CD4-positive, alpha-beta T cell treated with Interleukin-12 subunit alpha and Interleukin-12 subunit beta, for 1 hour (primary cell): ENCODE measurements around the gene DNAH14.
"Not testable (repeated sequence)": the region's sequence is repeated elsewhere in the genome, so short reads cannot be mapped to it uniquely, and the experiment has no call there.

Experiments used
- DNase-seq: peaks from one replicate; pipeline ENCODE4 v3.0.0-alpha.2; 2020

DNAH14 gene

GRCh38 chr1:225004396-225004795, 74.9 kb downstream of the DNAH14 start:
- no peak for DNase-seq

- DNase-seq, result not testable (repeated sequence)
These were observed 76.9 kb downstream of the DNAH14 start for GRCh38 chr1:225006352-225006751.

- DNase-seq, result not testable (repeated sequence)
These were observed 78.6 kb downstream of the DNAH14 start for GRCh38 chr1:225008050-225008449.

- DNase-seq, result no peak
These were observed 91.6 kb downstream of the DNAH14 start for GRCh38 chr1:225021037-225021436.

DNA sequence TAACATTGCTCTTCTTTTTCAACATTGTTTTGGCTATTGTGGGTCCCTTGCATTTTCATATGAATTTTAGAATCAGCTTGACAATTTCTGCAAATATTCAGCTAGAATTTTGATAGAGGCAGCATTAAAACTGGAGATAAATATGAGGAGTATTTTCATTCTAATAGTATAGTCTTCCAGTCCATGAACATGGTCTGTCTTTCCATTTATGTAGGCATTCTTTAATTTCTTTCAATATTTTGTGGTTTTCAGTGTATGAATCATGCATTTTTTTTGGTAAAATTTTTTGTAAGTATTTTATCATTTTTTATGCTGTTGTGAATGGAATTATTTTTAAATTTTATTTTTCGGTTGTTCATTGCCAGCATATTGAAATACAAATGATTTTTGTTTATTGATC, 97.2 kb downstream of the DNAH14 start:
- DNase-seq, result no peak

- DNase-seq, result not testable (repeated sequence)
These were observed 107.0 kb downstream of the DNAH14 start for GRCh38 chr1:225036441-225036840.

GRCh38 chr1:225042263-225042662, 112.8 kb downstream of the DNAH14 start:
- DNase-seq, result no peak

DNA sequence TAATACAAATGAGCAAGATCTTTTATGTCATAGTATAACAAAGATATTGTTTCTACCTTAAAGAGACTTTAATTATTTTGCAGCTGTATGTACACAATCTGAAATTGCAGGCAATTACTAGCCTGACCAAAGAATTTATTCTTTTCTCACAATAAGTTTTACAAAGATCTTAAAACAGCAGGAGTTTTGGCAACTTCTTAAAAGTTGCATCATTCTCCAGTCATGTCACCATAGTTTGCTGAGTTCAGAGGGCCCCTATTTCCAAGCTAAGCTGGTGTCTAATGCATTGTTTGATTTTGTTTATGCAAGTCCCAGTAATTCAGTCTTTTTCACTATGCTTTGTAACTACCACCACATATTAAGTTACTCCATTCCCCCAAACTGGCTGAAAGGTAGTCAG, 114.8 kb downstream of the DNAH14 start:
- DNase-seq, result no peak

- DNase-seq, result no peak
These were observed 120.1 kb downstream of the DNAH14 start for GRCh38 chr1:225049594-225049993.

DNA sequence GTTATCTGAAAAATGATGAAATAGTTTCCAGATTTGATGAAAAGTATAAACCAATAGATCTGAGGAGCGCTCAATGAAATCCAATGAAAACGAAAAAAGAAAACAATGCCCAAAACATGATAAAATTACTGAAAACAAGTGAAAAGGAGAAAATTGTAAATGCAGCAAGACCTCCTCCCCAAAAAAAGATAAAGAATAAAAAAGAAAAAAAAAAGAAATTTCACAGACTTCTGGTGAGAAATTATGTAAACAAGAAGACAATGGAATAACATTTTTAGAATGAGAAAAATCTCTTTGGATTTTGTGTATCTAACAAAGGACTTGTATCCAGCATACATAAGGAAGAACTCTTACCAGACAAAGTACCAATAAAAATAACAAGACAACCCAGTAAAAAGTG, 134.2 kb downstream of the DNAH14 start:
- DNase-seq, result no peak

- no peak for DNase-seq
These were observed 141.5 kb downstream of the DNAH14 start for GRCh38 chr1:225070972-225071371.

DNA sequence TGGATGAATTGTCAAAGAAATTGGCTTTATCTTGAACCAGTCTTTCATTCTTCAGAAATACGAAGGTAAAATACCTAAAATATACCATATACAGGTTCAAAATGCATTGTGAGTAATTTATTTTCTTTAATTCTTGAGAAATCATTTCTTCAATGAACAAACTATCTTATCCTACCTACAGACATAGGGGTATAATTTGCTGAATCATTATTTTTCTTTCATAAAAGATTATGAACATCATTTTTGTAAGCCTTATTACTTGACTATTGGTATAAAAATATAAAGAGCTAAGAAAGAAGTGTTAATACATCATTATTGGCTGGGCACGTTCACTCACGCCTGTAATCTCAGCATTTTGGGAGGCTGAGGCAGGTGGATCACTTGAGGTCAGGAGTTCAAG, 167.7 kb downstream of the DNAH14 start:
- DNase-seq, result no peak

GRCh38 chr1:225111000-225111399, 181.5 kb downstream of the DNAH14 start:
- no peak for DNase-seq

DNA sequence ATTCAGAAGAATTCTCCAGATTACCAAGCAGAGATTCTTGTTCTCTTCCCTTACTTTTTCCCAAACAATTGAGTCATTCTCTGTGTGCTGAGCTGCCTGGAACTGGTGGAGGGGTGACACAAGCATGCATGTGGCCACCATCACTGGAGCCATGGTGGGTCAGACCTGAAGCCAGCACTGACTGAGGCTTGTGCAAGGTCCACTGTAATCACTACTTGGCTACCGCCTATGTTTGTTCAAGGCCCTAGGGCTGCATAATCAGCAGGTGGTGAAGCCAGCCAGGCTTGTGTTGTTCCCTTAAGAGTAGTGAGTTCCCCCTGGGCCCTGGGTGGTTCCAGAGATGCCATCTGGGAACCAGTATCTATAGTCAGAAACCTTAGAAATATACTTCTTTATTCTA, 183.8 kb downstream of the DNAH14 start:
- no peak for DNase-seq

DNA sequence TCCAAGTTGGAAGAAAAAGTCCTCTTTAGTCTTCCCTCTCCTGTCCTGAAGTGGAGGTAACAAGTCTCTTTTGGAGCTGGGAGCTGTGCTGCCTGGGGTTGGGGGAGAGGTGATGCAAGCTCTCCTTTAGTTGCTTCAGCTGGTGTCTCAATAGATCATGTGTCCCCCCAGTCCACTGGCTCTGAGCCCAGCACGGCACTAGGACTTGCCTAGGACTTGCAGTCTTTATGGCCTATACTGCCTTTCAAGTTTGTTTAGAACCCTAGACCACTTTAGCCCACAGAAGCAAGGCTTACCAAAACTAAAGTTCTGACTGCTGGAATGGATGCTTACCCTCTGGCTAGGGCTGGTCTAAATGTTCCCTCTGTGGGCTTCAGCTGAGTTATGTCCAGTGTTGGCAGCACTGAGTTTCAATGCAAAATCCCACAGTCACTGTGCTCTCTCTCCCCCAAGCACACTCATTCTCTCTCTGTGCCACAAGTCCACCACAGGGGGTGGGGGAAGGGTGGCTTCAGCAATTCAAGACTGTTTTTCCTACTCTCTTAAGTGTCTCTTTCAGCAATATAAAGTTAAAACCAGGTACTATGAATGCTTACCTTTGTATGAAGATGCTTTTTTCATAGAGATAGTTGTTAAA, 185.0 kb downstream of the DNAH14 start:
- DNase-seq, result no peak

- DNase-seq, result no peak
These were observed 189.8 kb downstream of the DNAH14 start for GRCh38 chr1:225119307-225119706.

GRCh38 chr1:225121095-225121494, 191.6 kb downstream of the DNAH14 start:
- no peak for DNase-seq

GRCh38 chr1:225131869-225132268, 202.4 kb downstream of the DNAH14 start:
- no peak for DNase-seq

GRCh38 chr1:225137976-225138375, 208.5 kb downstream of the DNAH14 start:
- DNase-seq, result no peak

- DNase-seq, result no peak
These were observed 213.5 kb downstream of the DNAH14 start for GRCh38 chr1:225143001-225143400.

DNA sequence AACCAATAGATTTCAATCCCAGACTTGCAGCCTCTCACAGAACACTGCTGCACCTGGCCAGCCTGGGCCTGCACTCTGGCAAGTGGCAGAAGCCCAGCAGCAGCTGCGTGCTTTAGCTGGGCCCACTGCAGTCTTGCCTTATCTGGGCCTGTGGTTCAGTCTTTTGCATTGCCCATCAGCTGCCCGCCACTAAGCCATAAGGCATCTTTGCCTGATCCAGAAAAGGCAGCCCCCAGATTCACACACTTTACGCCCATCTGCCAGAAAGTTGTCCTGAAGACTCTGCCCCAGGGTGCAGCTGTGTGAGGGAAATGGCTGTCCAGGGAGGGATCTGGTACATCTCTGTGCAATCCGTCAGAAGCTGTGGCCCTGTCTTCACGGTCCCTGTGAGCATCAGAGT, 217.0 kb downstream of the DNAH14 start:
- no peak for DNase-seq

DNA sequence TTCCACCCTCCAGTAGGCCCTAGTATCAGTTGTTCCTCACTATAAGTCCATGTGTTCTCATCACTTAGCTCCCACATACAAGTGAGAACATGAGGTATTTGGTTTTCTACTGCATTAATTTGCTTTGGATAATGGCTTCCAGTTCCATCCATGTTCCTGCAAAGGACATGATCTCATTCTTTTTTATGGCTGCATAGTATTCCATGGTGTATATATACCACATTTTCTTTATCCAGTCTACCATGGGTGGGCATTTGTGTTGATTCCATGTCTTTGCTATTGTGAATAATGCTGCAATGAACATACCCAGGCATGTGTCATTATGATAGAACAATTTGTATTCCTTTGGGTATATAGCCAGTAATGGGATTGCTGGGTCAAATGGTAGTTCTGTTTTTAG, 218.3 kb downstream of the DNAH14 start:
- DNase-seq, result not testable (repeated sequence)

GRCh38 chr1:225152061-225152460, 222.6 kb downstream of the DNAH14 start:
- DNase-seq, result no peak

- DNase-seq, result no peak
These were observed 226.1 kb downstream of the DNAH14 start for GRCh38 chr1:225155555-225155954.

GRCh38 chr1:225156254-225156653, 226.8 kb downstream of the DNAH14 start:
- no peak for DNase-seq

GRCh38 chr1:225158291-225158690, 228.8 kb downstream of the DNAH14 start:
- DNase-seq, result no peak
